K562 (cell line): Measurements from ENCODE around the gene IFNGR1. TPM values are rescaled to one million over a fixed set of nuclear protein-coding genes. Genes with fewer than 3 reads are reported as not detected.
A peak's percentile ranks its signal among the peaks of the same experiment; 100 is the strongest.

Experiments
- ADNP ChIP-seq: fragments of 200-800 bp; sonication (Bioruptor generic); IDR thresholded peaks from 2 replicates; pipeline ENCODE4 v1.6.1; 2016; ENCODE audit warnings: missing genetic modification characterization, missing compliant biosample characterization
- DMBX1 ChIP-seq: fragments of 250-450 bp; sonication (Bioruptor Pico); IDR thresholded peaks from 2 replicates; pipeline ENCODE4 v1.8.0; 2022; ENCODE audit warnings: inconsistent platforms, mild to moderate bottlenecking, moderate library complexity, borderline replicate concordance
- ETS2 ChIP-seq: IDR thresholded peaks from 2 replicates; pipeline ENCODE4 v1.6.1; 2016; ENCODE audit warnings: borderline replicate concordance, missing genetic modification characterization, mild to moderate bottlenecking, moderate library complexity, missing compliant biosample characterization; ENCODE audit not compliant: poor library complexity, severe bottlenecking
- IFI16 ChIP-seq: fragments of 250-450 bp; sonication (Bioruptor Pico); IDR thresholded peaks from 2 replicates; pipeline ENCODE4 v2.1.2; 2022; ENCODE audit warnings: mild to moderate bottlenecking, inconsistent platforms
- MYNN ChIP-seq, 2 experiments: sonication (generic); formaldehyde crosslinking in 1 of 2; IDR thresholded peaks; 2 replicates each; pipeline versions ENCODE4 v1.5.0 to v1.6.1; 2016 to 2020; ENCODE audit warnings: antibody characterized with exemption in 1 of 2, missing genetic modification reagents in 1 of 2
- PCBP2 ChIP-seq: fragments of 200-400 bp; formaldehyde crosslinking; IDR thresholded peaks from 2 replicates; pipeline ENCODE4 v1.6.1; 2018; ENCODE audit warnings: low read length, low read depth, mild to moderate bottlenecking, moderate library complexity; ENCODE audit not compliant: poor library complexity, severe bottlenecking
- POLR2G ChIP-seq: fragments of 200-400 bp; formaldehyde crosslinking; IDR thresholded peaks from 2 replicates; pipeline ENCODE4 v1.6.1; 2017; ENCODE audit warnings: low read depth, mild to moderate bottlenecking, antibody characterized with exemption, low read length, moderate library complexity
- POU5F1 ChIP-seq: fragments of 150-350 bp; IDR thresholded peaks from 2 replicates; pipeline ENCODE4 v1.6.1; 2014; ENCODE audit warnings: borderline replicate concordance, low read length, low read depth, mild to moderate bottlenecking; ENCODE audit not compliant: partially characterized antibody
- SP1 ChIP-seq: sonication (generic); formaldehyde crosslinking; IDR thresholded peaks from 2 replicates; pipeline ENCODE4 v1.8.1; 2022; ENCODE audit warnings: mild to moderate bottlenecking, missing genetic modification reagents
- SREBF1 ChIP-seq: fragments of 150-350 bp; IDR thresholded peaks from 2 replicates; pipeline ENCODE4 v1.6.1; 2014; ENCODE audit warnings: antibody characterized with exemption, low read depth, low read length, borderline replicate concordance
- TAL1 ChIP-seq: fragments of 450-650 bp; IDR thresholded peaks from 2 replicates; pipeline ENCODE4 v1.6.1; 2016; ENCODE audit warnings: mild to moderate bottlenecking
- ZBTB8A ChIP-seq: fragments of 450-650 bp; IDR thresholded peaks from 2 replicates; pipeline ENCODE4 v1.6.1; 2018; ENCODE audit warnings: mild to moderate bottlenecking, moderate library complexity; ENCODE audit not compliant: partially characterized antibody
- polyA plus RNA-seq, 8 experiments: library from polyadenylated mRNA; depleted of rRNA in 4 of 8; stranded (reverse) in 5 of 8; unstranded in 3 of 8; fragments of >200 nt; fragmentation: Nextera tagmentation in 2 of 8; fragmentation: Illumina TruSeq in 1 of 8; extraction: Ambion mirVana in 2 of 8; extraction: Trizol in 1 of 8; gene quantifications; 2 replicates each; pipeline versions ENCODE4 v1.2.1 to v1.2.3, GENCODE V29; 2011 to 2014; ENCODE audit warnings: inconsistent platforms in 1 of 8, missing spikeins in 1 of 8
- total RNA-seq, 7 experiments: library from RNA; depleted of rRNA in 6 of 7; stranded (reverse); fragments of >200 nt in 6 of 7; fragmentation: Illumina TruSeq in 2 of 7; extraction: Trizol in 2 of 7; gene quantifications; 2 replicates each; pipeline versions ENCODE4 v1.2.1 to v1.2.3, GENCODE V29; 2011 to 2021; ENCODE audit warnings: low replicate concordance in 1 of 7
- TF ChIP-seq, protein P1 (sequence below), 2 experiments: fragments of 450-650 bp in 1 of 2; IDR thresholded peaks; 2 replicates each; pipeline ENCODE4 v1.6.1; 2011 to 2017; ENCODE audit warnings: low read depth in 2 of 2, antibody characterized with exemption in 1 of 2, borderline replicate concordance in 1 of 2, low read length in 1 of 2, mild to moderate bottlenecking in 1 of 2, mixed read lengths in 1 of 2; ENCODE audit not compliant: control insufficient read depth in 1 of 2
- TF ChIP-seq, protein P2 (sequence below): fragments of 450-650 bp; formaldehyde crosslinking; IDR thresholded peaks from 2 replicates; pipeline ENCODE4 v1.4.0; 2022; ENCODE audit warnings: missing genetic modification characterization
- TF ChIP-seq, protein P3 (sequence below): fragments of 450-650 bp; IDR thresholded peaks from 2 replicates; pipeline ENCODE4 v1.6.1; 2016; ENCODE audit warnings: borderline replicate concordance
- TF ChIP-seq, protein P4 (sequence below): fragments of 200-400 bp; formaldehyde crosslinking; IDR thresholded peaks from 2 replicates; pipeline ENCODE4 v1.6.1; 2017; ENCODE audit warnings: mild to moderate bottlenecking, low read depth, low read length, moderate library complexity

IFNGR1 gene
- total and polyA plus RNA-seq, 9 of the 15 experiments (the other 6 are each of a cell fraction or from before 2014, with no cell fraction given): 14.7 to 47.0 (median 26.7) TPM

DNA sequence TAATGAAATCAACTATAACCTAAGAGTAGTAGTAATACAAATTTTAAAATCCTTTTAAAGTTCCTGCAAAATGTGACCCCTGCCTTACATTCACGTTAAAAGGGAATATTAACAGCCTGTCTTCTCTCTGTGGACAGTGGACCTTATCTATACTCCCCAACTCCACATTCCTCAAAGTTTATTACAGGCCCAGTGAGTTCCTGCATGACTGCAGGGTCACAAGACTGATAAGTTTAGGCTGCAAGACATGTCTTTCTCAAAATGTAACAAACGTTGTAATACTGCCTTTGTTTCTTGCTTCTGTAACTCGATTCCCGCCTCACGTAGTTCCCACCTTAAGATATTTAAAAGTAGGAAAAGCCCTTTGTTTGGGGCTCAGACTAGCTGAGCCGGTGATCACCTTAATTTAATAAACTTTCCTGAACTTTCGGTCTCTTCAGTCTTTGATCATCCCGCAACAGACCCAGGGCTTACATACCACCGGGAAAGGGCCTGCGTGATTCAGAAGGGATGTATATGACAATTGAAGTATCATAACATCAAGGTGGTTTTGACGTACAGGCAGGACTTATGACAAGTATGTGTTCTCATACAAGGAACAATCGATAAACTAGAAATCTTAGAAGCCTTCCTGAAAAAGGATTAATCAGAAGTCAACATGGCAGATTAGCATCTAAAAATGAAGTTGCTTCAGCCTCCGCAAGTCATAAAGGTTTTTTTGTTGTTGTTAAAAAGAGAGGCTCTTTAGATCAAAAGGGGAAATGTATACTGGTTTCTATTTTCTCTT, 48.7 kb downstream of the IFNGR1 start (continued):
- TF ChIP-seq, protein P1, sequence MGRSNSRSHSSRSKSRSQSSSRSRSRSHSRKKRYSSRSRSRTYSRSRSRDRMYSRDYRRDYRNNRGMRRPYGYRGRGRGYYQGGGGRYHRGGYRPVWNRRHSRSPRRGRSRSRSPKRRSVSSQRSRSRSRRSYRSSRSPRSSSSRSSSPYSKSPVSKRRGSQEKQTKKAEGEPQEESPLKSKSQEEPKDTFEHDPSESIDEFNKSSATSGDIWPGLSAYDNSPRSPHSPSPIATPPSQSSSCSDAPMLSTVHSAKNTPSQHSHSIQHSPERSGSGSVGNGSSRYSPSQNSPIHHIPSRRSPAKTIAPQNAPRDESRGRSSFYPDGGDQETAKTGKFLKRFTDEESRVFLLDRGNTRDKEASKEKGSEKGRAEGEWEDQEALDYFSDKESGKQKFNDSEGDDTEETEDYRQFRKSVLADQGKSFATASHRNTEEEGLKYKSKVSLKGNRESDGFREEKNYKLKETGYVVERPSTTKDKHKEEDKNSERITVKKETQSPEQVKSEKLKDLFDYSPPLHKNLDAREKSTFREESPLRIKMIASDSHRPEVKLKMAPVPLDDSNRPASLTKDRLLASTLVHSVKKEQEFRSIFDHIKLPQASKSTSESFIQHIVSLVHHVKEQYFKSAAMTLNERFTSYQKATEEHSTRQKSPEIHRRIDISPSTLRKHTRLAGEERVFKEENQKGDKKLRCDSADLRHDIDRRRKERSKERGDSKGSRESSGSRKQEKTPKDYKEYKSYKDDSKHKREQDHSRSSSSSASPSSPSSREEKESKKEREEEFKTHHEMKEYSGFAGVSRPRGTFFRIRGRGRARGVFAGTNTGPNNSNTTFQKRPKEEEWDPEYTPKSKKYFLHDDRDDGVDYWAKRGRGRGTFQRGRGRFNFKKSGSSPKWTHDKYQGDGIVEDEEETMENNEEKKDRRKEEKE (IDR thresholded peaks at IDR 0.05; ENCODE audit: borderline replicate concordance in 1 of 2, control insufficient read depth in 1 of 2, low read depth in 2 of 2, low read length in 1 of 2): no peak
- TF ChIP-seq, protein P2, sequence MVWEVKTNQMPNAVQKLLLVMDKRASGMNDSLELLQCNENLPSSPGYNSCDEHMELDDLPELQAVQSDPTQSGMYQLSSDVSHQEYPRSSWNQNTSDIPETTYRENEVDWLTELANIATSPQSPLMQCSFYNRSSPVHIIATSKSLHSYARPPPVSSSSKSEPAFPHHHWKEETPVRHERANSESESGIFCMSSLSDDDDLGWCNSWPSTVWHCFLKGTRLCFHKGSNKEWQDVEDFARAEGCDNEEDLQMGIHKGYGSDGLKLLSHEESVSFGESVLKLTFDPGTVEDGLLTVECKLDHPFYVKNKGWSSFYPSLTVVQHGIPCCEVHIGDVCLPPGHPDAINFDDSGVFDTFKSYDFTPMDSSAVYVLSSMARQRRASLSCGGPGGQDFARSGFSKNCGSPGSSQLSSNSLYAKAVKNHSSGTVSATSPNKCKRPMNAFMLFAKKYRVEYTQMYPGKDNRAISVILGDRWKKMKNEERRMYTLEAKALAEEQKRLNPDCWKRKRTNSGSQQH (CRISPR knock-in tag): no peak
- TF ChIP-seq POLR2G: no peak
- TF ChIP-seq PCBP2: no peak
- peak; percentile 83 for TF ChIP-seq TAL1
- no peak for TF ChIP-seq POU5F1
- TF ChIP-seq ADNP (tag): peak; percentile 76; the same call in 1 of the 2 replicates
- TF ChIP-seq, protein P3, sequence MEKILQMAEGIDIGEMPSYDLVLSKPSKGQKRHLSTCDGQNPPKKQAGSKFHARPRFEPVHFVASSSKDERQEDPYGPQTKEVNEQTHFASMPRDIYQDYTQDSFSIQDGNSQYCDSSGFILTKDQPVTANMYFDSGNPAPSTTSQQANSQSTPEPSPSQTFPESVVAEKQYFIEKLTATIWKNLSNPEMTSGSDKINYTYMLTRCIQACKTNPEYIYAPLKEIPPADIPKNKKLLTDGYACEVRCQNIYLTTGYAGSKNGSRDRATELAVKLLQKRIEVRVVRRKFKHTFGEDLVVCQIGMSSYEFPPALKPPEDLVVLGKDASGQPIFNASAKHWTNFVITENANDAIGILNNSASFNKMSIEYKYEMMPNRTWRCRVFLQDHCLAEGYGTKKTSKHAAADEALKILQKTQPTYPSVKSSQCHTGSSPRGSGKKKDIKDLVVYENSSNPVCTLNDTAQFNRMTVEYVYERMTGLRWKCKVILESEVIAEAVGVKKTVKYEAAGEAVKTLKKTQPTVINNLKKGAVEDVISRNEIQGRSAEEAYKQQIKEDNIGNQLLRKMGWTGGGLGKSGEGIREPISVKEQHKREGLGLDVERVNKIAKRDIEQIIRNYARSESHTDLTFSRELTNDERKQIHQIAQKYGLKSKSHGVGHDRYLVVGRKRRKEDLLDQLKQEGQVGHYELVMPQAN: no peak
- TF ChIP-seq DMBX1 (CRISPR knock-in tag): peak; percentile 70; the same call in 1 of the 2 replicates
- no peak for TF ChIP-seq ETS2 (tag)
- TF ChIP-seq, protein P4, sequence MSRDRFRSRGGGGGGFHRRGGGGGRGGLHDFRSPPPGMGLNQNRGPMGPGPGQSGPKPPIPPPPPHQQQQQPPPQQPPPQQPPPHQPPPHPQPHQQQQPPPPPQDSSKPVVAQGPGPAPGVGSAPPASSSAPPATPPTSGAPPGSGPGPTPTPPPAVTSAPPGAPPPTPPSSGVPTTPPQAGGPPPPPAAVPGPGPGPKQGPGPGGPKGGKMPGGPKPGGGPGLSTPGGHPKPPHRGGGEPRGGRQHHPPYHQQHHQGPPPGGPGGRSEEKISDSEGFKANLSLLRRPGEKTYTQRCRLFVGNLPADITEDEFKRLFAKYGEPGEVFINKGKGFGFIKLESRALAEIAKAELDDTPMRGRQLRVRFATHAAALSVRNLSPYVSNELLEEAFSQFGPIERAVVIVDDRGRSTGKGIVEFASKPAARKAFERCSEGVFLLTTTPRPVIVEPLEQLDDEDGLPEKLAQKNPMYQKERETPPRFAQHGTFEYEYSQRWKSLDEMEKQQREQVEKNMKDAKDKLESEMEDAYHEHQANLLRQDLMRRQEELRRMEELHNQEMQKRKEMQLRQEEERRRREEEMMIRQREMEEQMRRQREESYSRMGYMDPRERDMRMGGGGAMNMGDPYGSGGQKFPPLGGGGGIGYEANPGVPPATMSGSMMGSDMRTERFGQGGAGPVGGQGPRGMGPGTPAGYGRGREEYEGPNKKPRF: no peak
- TF ChIP-seq SREBF1: no peak
- no peak for TF ChIP-seq MYNN (IDR thresholded peaks at IDR 0.05)
- TF ChIP-seq MYNN (CRISPR knock-in tag; IDR thresholded peaks at IDR 0.05): no peak
- no peak for TF ChIP-seq ZBTB8A
- TF ChIP-seq IFI16 (CRISPR knock-in tag): peak; percentile 70; the same call in 1 of the 2 replicates
- TF ChIP-seq SP1: no peak
